ENCODE measurements around the gene MRFAP1L1. TPM values are rescaled to one million over a fixed set of nuclear protein-coding genes. Genes with fewer than 3 reads are reported as not detected.
A peak's percentile ranks its signal among the peaks of the same experiment; 100 is the strongest.

The MRFAP1L1 gene
- total and polyA plus RNA-seq, 4 donors: 29.8 to 41.8 (median 30.7) TPM

DNA sequence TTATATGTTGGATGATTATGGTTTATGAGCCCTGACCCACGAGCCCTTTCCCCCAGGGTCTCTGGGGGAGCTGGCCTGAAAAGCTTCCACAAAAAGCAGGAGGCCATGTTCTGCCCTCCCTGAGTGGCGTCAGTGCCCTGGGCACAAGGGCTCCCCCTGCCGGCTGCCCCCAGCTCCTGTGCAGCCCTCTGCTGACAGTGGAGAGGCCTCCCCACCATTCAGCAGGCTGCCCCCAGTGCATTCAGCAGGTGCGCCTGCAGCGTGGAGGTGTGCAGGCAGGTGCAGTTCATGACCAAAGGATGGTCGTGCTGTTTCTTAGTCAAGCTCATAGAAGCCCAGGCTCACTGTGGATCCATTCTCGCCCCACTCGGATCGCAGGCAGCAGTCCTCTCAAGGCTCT lies 28.5 kb downstream of the MRFAP1L1 start:
- 90% methylated on average over 9 of the region's 9 CpGs for WGBS
- DNase-seq (ENCODE audit: low spot score): no peak
- Histone ChIP-seq H3K4me1 (ENCODE audit: control insufficient read depth in 4 of 4, insufficient read depth in 4 of 4, low read length in 3 of 4) (peaks cover 0 to 15% (median 7%) of the 10 kb centered on the region in 4 donors), H3K9me3 (ENCODE audit: control insufficient read depth in 4 of 4, low read length in 3 of 4) (no peaks in the 10 kb centered on the region), H3K27me3 (ENCODE audit: control insufficient read depth in 4 of 4, insufficient read depth in 4 of 4, low read length in 3 of 4) (no peaks in the 10 kb centered on the region), H3K4me3 (ENCODE audit: low read depth in 1 of 3, low read length in 3 of 3) (no peak overlapping the region), H3K36me3 (ENCODE audit: control insufficient read depth in 4 of 4, insufficient read depth in 3 of 4, low read depth in 1 of 4, low read length in 3 of 4) (no peaks in the 10 kb centered on the region), H3K9ac (ENCODE audit: low read depth in 1 of 2, low read length in 2 of 2) (no peak overlapping the region), H3K27ac (ENCODE audit: low read depth in 1 of 2, low read length in 2 of 2) (no peak overlapping the region)
- TF ChIP-seq SP1 (IDR thresholded peaks at IDR 0.05) (no peak), YY1 (IDR thresholded peaks at IDR 0.05) (no peak), EGR1 (IDR thresholded peaks at IDR 0.05; ENCODE audit: low read depth in 2 of 2) (no peak), NR2F2 (IDR thresholded peaks at IDR 0.05) (no peak), RAD21 (IDR thresholded peaks at IDR 0.05) (peak in 1 of 2 donors; percentile 23), HNF4G (IDR thresholded peaks at IDR 0.05) (no peak), FOXA2 (IDR thresholded peaks at IDR 0.05) (no peak), GABPA (IDR thresholded peaks at IDR 0.05 in 1 of 2, conservative IDR thresholded peaks at IDR 0.05 in 1 of 2) (no peak)
- TF ChIP-seq, protein P1, sequence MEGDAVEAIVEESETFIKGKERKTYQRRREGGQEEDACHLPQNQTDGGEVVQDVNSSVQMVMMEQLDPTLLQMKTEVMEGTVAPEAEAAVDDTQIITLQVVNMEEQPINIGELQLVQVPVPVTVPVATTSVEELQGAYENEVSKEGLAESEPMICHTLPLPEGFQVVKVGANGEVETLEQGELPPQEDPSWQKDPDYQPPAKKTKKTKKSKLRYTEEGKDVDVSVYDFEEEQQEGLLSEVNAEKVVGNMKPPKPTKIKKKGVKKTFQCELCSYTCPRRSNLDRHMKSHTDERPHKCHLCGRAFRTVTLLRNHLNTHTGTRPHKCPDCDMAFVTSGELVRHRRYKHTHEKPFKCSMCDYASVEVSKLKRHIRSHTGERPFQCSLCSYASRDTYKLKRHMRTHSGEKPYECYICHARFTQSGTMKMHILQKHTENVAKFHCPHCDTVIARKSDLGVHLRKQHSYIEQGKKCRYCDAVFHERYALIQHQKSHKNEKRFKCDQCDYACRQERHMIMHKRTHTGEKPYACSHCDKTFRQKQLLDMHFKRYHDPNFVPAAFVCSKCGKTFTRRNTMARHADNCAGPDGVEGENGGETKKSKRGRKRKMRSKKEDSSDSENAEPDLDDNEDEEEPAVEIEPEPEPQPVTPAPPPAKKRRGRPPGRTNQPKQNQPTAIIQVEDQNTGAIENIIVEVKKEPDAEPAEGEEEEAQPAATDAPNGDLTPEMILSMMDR (IDR thresholded peaks at IDR 0.05; ENCODE audit: low read depth, low read length, missing input control): peak; percentile 19
- TF ChIP-seq, protein P2, sequence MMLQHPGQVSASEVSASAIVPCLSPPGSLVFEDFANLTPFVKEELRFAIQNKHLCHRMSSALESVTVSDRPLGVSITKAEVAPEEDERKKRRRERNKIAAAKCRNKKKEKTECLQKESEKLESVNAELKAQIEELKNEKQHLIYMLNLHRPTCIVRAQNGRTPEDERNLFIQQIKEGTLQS (IDR thresholded peaks at IDR 0.05): no peak
- TF ChIP-seq, protein P3, sequence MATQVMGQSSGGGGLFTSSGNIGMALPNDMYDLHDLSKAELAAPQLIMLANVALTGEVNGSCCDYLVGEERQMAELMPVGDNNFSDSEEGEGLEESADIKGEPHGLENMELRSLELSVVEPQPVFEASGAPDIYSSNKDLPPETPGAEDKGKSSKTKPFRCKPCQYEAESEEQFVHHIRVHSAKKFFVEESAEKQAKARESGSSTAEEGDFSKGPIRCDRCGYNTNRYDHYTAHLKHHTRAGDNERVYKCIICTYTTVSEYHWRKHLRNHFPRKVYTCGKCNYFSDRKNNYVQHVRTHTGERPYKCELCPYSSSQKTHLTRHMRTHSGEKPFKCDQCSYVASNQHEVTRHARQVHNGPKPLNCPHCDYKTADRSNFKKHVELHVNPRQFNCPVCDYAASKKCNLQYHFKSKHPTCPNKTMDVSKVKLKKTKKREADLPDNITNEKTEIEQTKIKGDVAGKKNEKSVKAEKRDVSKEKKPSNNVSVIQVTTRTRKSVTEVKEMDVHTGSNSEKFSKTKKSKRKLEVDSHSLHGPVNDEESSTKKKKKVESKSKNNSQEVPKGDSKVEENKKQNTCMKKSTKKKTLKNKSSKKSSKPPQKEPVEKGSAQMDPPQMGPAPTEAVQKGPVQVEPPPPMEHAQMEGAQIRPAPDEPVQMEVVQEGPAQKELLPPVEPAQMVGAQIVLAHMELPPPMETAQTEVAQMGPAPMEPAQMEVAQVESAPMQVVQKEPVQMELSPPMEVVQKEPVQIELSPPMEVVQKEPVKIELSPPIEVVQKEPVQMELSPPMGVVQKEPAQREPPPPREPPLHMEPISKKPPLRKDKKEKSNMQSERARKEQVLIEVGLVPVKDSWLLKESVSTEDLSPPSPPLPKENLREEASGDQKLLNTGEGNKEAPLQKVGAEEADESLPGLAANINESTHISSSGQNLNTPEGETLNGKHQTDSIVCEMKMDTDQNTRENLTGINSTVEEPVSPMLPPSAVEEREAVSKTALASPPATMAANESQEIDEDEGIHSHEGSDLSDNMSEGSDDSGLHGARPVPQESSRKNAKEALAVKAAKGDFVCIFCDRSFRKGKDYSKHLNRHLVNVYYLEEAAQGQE (IDR thresholded peaks at IDR 0.05): no peak

DNA sequence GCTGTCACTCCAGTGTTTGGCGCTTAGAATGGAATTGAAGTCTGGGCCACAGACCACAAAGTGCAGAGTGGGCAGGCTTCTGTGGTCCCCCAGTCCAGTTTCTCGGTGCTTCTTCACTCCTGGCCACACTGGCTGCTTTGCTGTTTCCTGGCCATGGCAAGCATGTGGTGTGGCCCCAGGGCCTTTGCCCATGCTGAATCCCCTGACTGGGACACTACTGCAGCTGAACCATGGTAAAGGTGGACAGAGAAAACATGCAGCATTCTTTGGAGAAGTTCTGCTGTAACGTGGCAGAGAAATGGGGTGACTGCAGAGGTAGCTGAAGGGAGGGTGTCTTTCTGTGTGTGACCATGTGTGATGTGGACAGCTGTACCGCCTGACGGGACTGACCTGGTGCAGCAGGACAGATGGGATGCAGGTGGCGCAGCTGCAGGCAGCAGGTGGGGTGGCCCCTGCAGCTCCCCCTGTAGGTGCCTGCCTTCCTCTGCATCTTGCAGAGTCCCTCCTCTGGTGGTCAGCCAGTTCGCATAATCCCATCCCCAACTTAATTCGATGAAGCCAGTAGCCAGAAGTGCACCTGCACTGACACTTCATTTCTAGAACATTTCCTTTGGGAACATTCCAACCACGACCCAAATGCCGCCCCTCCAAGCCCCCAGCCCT lies 29.2 kb downstream of the MRFAP1L1 start:
- TF ChIP-seq HNF4A (conservative IDR thresholded peaks at IDR 0.05): no peak
- TF ChIP-seq SP1 (IDR thresholded peaks at IDR 0.05): no peak
- TF ChIP-seq RAD21 (IDR thresholded peaks at IDR 0.05): no peak
- no peak for TF ChIP-seq GABPA (IDR thresholded peaks at IDR 0.05 in 1 of 2, conservative IDR thresholded peaks at IDR 0.05 in 1 of 2)
- no peak for TF ChIP-seq HNF4G (IDR thresholded peaks at IDR 0.05)
- TF ChIP-seq RXRA (IDR thresholded peaks at IDR 0.05): no peak
- no peak for TF ChIP-seq FOXA2 (IDR thresholded peaks at IDR 0.05)
- TF ChIP-seq, protein P4, sequence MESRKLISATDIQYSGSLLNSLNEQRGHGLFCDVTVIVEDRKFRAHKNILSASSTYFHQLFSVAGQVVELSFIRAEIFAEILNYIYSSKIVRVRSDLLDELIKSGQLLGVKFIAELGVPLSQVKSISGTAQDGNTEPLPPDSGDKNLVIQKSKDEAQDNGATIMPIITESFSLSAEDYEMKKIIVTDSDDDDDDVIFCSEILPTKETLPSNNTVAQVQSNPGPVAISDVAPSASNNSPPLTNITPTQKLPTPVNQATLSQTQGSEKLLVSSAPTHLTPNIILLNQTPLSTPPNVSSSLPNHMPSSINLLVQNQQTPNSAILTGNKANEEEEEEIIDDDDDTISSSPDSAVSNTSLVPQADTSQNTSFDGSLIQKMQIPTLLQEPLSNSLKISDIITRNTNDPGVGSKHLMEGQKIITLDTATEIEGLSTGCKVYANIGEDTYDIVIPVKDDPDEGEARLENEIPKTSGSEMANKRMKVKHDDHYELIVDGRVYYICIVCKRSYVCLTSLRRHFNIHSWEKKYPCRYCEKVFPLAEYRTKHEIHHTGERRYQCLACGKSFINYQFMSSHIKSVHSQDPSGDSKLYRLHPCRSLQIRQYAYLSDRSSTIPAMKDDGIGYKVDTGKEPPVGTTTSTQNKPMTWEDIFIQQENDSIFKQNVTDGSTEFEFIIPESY (IDR thresholded peaks at IDR 0.05): no peak
- TF ChIP-seq EGR1 (IDR thresholded peaks at IDR 0.05; ENCODE audit: low read depth in 2 of 2): no peak
- TF ChIP-seq, protein P2 (IDR thresholded peaks at IDR 0.05): no peak
- no peak for TF ChIP-seq JUND (IDR thresholded peaks at IDR 0.05)
- TF ChIP-seq YY1 (IDR thresholded peaks at IDR 0.05): no peak
- TF ChIP-seq, protein P5, sequence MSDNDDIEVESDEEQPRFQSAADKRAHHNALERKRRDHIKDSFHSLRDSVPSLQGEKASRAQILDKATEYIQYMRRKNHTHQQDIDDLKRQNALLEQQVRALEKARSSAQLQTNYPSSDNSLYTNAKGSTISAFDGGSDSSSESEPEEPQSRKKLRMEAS (IDR thresholded peaks at IDR 0.05): no peak
- TF ChIP-seq FOXA1 (IDR thresholded peaks at IDR 0.05): no peak
- TF ChIP-seq, protein P1 (IDR thresholded peaks at IDR 0.05; ENCODE audit: low read depth, low read length, missing input control): no peak
- H3K4me3 ChIP-seq (ENCODE audit: low read depth in 1 of 3, low read length in 3 of 3): no peak overlapping the region
- WGBS: 92% methylated on average over 10 of the region's 10 CpGs
- H3K27ac ChIP-seq (ENCODE audit: low read depth in 1 of 2, low read length in 2 of 2): no peak overlapping the region
- no peak for DNase-seq (ENCODE audit: low spot score)
- H3K4me1 ChIP-seq (ENCODE audit: control insufficient read depth in 4 of 4, insufficient read depth in 4 of 4, low read length in 3 of 4): peaks cover 0 to 22% (median 13%) of the 10 kb centered on the region in 4 donors
- H3K9ac ChIP-seq (ENCODE audit: low read depth in 1 of 2, low read length in 2 of 2): no peak overlapping the region
- H3K9me3 ChIP-seq (ENCODE audit: control insufficient read depth in 4 of 4, low read length in 3 of 4): no peaks in the 10 kb centered on the region
- H3K36me3 ChIP-seq (ENCODE audit: control insufficient read depth in 4 of 4, insufficient read depth in 3 of 4, low read depth in 1 of 4, low read length in 3 of 4): no peaks in the 10 kb centered on the region
- H3K27me3 ChIP-seq (ENCODE audit: control insufficient read depth in 4 of 4, insufficient read depth in 4 of 4, low read length in 3 of 4): no peaks in the 10 kb centered on the region
